HG03378 (cell line): Measurements from ENCODE around the gene RMND1.

ENCODE experiments used
- ATAC-seq: cut with Tn5 transposase; IDR thresholded peaks from one replicate; pipeline ENCODE4 v1.9.1; 2021; ENCODE audit warnings: mild to moderate bottlenecking, moderate library complexity; ENCODE audit not compliant: unreplicated experiment

The RMND1 gene, protein sequence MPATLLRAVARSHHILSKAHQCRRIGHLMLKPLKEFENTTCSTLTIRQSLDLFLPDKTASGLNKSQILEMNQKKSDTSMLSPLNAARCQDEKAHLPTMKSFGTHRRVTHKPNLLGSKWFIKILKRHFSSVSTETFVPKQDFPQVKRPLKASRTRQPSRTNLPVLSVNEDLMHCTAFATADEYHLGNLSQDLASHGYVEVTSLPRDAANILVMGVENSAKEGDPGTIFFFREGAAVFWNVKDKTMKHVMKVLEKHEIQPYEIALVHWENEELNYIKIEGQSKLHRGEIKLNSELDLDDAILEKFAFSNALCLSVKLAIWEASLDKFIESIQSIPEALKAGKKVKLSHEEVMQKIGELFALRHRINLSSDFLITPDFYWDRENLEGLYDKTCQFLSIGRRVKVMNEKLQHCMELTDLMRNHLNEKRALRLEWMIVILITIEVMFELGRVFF

DNA sequence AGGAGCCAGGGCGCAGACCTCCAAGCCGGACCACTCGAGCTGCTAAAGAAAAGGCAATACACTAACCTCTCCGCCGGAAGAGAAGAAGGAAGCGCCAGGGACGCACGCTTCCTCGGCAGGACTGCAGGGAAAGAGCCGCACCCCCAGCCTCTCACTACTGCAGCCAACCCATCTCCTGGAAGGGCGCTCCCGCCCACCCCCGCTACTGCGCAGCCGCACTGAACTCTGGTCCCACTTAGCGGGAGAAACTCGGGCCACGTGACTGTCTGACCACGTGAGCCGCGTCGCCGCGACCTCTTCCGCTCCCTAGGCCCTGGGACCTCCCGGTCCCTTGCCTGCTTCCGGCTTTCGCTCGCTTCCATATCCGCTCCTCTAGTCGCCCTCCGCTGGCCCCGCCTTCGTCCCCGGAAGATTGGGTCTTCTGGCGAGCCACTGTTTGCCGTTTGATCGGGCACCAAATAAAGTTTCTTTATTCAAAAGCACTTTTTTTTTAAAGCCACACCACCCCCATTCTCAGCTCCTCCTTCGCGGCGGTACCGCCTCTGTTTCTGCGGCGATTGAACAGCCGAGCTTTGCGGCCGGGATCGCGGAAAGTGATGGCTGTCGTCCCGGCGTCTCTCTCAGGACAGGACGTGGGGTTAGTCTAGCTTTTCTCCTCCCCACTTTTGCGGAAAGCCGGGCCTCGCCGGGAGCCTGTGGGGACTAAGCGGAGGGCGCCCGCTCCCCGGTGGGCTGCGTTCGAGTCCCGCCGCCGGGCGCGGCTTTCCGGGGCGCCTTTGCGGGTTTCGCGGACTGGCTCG is at the start of gene RMND1:
TSS of gene RMND1 (minus strand) at position 177 of the 800 bp plus-strand sequence. CDS start 6,315 bp downstream, outside the sequence.
- ATAC-seq: peak; percentile 93

DNA sequence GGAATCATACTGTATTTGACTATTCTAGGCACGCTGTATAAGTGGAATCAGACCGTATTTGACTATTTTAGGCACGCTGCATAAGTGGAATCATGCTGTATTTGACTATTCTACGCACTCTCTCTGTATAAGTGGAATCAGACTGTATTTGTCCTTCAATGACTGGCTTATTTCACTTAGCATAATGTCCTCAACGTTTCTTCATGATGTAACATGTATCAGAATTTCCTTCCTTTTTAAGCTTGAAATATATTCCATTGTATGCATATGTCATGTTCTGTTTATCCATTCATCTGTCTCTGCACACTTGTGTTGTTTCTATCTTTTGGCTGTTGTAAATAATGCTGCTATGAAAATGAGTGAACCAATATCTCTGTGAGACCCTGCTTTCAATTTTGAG is 47.6 kb upstream of the RMND1 start:
- ATAC-seq: no peak

DNA sequence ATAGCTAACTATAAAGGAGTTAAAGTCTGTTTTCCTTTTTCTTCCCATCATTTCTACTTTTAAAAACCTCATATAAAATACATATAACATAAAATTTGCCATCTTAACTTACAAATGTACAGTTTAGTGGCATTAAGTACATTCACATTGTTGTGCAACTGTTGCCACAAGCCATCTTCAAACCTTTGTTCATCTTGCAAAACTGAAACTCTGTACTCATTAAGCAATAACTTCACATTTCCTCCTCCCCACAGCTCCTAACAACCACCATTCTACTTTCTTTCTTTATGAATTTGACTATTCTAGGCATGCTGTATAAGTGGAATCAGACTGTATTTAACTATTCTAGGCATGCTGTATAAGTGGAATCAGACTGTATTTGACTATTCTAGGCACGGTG is 46.4 kb upstream of the RMND1 start:
- ATAC-seq: peak; percentile 83

DNA sequence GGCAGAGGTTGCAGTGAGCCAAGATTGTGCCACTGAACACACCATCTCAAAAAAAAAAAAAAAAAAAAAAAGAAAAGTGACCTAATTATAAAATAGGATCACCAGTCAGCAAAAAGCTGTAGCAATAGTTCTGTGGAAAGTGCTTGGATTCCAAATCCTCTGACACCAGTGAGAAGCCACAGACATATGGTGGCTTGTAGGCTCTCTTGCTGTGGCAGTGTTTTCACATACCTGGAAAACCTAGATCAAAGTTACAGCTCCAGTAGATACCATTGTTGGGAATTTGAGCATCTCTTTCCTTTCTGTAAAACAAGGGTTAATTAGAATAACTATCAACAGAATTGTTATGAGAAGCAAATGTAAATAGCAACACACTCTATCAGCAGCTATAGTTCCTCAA is 46.0 kb upstream of the RMND1 start:
- peak; percentile 33 for ATAC-seq

DNA sequence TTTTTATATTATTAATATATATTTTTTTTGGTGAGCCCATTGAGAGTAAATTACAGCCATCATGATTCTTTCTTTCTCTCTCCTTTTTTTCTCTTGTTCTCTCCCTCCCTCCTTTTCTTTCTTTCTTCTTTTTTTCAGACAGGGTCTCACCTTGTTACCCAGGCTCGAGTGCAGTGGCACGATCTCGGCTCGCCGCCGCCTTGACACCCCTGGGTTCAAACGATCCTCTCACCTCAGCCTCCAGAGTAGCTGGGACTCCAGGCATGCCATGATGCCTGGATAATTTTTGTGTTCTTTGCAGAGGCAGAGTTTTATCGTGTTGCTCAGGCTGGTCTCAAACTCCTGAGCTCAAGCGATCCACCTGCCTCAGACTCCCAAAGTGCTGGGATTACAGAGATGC is 43.5 kb upstream of the RMND1 start:
- ATAC-seq: no peak

DNA sequence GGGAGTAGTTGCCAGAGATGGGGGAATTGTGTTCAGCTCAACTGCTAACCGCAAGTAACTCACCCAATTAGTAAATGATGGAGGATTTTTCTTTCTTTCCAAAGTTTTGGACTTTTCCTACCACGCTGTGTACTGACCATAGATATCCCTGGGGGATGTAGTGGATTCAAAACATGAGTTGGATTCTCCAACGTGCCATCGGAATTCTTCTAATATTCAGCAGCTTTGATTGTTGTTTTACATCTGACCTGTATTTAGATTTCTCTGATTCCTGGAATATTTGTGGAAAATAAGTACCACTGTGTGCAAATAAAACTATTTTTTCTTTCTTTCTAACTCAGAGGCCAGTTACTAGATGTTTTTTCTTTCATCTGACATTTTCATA is 43.0 kb upstream of the RMND1 start:
- no peak for ATAC-seq

DNA sequence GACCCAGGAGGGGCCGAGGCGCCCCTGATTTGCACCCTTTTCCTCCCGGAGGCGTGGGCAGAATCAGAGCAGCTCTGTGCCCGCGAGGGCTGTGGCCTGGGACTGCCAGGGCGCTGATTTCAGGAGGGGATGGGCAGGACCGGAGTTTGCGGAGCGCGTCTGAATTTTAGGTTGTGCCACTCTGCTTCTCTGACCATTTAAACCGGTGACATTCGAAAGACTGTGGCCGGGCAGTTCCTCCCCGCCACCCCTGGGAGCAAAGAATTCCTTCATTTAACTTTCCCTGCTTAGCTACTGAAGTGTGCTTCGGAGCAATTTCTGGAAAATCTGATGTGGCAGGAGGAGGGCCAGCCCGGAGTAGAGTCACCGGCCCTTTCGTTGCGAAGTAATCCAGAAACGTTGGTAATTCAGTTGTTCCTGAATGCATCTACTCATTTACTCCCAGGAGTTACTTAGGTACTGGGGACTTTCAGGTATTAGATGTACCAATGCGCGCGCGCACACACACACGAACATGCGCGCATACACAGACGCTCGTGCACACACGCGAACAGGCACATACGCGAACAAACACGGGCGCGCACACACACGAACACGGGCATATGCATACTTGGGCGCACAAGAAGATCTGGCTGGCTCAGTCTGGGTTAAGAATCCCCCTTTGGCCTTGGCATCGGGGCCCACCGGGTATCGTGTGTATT is 42.5 kb upstream of the RMND1 start:
- ATAC-seq: no peak

DNA sequence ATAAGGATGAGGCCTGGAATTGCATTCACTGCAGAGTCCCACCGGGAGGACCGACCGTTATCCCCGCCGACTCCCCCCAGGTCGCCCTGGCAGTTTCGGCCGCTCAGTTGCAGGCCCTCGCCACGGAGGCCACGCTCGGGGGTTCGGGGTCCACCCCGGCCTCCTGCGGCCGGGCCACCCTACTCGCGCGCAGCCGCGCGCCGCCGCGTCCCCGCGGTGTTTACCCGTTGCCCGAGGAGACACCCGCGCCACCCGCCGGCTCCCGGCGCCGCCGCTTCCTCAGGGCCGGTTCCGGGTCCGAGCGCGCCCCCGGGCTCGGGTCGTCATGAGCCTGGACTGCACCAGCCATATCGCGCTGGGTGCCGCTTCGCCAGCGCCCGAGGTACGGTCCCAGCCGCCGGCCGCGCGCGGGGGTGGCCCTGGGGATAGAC is 41.9 kb upstream of the RMND1 start, which contains the start of gene CCDC170:
TSS of gene CCDC170 (plus strand) at position 214 of the 431 bp plus-strand sequence. CDS start at position 326, 112 bp downstream.
- ATAC-seq: no peak

DNA sequence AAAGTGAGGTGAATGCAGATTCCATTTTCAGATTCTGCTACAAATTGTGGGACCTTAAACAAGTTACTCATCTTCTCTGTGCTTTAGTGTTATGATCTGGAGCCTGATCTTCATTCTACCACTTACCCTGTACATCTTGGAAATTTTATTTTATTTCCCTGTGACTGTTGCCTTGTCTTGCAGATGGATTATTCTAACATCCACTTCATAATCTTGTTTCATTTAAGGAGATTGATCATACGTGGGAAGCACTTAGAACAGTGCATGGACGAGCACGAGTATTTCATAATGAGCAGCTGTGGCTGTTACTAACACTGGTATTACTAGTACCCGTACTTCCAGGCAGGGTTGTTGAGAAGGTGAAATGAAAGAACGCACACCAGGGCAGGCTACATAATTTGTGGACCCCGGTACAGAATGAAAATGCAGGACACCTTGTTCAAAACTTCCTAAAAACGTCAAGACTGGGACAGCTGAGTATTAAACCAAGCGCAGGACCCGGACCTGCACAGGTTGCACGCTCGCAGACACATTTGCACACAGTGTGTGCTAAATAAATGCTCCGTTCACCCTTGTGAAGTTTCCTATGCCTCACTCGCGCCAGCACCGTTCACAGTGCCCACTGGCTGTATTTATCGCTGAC is 41.4 kb upstream of the RMND1 start:
- no peak for ATAC-seq

DNA sequence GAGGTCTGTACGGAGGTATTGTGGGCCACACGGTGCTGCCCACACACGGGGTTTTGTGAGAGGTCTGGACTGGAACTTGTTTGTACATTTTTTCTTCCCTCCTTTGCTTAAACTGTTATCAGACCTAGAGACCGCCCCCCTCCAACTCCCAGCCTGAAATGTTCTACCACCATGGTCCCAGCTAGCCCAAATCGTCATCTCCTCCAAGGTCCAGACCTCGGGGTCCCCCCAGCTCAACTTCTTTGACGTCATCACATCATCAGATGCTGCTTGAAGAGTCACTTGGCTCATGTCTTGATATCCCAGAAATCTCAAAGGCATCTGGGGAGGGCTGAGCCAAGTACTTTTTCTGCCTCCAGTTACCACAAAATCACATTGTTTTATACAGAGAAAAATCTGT is 39.1 kb upstream of the RMND1 start:
- ATAC-seq: no peak

DNA sequence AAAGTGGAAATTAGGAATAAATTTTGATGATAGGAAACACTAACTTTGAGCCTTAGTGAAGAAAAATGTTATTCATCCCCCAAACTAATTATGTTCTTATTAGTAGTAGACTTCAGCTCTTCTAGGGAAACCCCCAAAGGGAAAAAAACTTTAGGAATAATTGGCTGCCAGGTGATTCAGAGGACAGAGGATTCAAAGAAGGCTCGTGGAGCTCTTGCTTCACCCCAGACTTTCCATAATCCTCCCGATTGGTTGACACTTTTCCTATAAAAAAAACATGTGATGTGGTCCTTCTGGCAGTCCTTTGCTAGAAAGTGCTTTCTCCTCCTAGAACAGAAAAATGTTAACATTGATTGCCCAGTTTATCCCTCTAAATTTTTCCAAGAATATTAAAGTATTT is 36.3 kb upstream of the RMND1 start:
- no peak for ATAC-seq

DNA sequence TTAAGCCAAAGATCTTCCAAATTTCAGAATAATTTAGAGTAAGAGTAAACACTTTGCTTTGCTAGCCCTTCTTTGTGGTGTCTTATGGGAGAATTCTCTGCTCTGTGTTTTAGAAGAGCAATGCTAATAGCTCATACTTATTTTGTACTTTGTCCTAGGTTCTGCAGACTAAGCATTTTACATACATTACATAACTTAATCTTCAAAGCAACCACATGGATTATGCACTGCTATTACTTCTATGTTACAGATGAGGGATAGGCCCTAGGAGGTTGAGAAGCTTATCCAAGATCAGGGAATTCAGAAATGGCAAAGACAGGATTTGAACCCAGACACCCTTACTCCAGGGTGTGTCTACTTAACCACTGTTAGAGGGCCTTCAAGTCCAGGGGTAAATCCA is 32.1 kb upstream of the RMND1 start:
- ATAC-seq: no peak

DNA sequence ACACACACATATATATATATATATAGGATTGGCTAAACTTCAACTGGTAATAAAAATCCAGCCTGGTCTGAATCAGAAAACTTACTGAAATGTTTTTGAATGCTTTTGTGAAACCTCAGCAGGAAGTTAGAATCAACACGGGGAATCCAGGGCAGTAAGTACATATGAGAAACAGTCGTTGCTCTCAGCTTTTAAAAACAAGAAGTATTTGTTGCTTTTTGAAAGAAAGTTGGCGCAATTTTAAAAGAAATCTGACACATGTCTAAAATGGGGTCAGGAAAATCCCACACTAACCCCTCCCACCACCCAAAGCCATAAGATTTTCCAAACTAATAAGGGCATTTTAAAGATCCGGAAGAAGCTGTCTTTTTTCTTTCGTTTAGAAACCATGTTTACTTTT is 30.4 kb upstream of the RMND1 start:
- ATAC-seq: no peak

DNA sequence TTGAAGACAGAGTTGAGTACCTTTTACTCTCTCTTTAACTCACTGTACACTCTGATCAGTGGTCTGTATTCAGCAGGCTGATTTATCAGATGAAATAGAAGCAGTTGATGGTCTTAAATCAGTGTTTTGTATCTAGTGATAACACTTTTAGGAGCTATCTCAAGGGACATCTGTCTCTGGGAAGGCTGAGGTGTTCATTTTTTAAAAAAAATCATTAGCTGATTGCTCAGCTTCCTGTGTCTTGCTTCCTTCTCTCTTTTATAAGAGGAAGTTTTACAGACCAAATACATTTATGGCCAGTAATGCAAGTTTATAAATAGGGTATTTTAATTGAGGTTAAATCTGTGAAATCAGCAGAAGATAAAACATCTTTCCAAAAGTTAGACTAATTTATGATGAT is 29.9 kb upstream of the RMND1 start:
- ATAC-seq: no peak

DNA sequence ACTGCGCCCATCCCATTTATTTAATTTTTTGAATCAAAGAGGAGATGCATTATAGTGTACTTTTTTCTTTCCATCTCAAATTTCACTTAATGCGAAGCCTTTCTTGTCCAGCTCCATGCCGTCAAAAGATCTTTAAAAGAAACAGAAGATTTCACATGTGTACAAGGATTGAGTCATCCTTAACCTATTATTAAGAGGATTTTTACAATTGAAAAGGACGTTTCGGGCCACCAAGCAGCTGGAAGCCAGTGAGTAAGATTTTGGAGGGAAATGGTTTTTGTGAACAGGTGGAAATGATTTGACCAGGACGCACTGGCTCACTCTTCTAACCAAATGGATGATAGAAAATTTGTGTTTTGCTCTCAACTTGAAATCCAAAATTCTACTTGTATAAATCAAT is 26.7 kb upstream of the RMND1 start:
- no peak for ATAC-seq

DNA sequence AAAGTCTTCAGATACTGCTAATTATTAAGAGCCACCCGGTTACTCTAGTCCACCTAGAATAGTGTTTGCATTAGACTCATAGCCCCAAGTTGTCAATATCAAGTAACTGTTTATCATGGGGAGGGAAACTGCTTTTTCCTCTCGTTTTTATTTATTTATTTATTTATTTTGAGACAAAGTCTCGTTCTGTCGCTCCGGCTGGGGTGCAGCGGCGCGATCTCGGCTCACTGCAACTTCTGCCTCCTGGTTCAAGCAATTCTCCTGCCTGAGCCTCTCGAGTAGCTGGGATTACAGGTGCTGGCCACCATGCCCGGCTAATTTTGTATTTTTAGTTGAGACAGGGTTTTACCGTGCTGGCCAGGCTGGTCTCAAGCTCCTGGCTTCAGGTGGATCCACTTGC is 25.8 kb upstream of the RMND1 start:
- ATAC-seq: no peak

DNA sequence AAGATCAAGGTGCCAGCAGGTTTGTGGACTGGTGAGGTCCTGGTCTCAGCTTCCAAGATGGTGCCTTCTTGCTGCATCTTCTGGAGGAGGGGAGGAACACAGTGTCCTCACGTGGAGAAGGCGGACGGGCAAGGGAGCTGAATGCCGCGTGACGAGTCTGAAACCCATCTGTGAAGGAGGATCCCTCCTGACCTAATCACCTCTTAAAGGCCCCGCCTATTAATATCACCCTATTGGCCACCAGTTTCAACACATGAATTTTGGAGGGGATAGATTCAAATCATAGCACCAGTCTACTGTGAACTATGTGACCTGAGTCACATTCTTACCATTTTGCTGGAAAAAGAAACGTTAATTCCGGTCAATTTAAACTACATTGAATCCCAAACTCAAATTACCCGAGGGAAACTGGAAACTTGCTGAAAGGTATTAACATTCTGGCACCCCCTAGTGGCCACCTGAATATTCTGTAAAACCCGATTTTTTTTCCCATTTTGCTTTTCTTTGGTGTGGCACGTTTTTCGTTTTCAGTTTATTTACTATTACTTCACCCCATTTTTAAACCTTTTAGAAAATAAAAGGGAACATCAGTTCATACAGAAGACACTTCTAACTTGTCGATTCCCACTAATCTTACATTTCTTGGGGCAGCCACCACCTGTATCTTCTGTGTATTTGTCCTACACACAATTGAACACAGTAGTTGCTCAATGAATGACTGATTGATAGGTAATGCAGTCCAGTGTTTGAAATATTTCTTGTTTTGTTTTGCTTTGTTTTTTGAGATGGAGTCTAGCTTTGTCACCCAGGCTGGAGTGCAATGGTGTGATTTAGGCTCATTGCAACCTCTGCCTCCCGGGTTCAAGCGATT is 24.0 kb upstream of the RMND1 start:
- peak; percentile 51 for ATAC-seq

DNA sequence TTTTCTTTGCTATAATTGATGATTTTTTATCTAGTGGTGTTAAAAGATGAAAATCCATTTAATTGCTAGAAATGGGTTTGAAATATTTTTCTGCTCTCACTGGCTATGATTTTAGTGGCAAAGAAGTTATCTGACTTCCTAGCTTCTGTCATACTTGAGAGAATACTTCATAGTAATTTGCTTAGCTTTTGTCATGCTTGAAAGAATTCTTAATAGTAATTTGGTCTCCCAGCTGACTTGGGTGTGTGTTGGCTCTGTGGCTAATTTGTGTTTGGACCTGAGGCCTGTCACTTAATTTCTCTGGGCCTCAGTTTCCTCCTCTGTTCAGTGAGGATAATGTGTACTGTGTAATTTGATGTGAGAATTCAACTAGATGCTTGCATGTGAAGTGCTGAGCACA is 12.8 kb upstream of the RMND1 start:
- no peak for ATAC-seq

DNA sequence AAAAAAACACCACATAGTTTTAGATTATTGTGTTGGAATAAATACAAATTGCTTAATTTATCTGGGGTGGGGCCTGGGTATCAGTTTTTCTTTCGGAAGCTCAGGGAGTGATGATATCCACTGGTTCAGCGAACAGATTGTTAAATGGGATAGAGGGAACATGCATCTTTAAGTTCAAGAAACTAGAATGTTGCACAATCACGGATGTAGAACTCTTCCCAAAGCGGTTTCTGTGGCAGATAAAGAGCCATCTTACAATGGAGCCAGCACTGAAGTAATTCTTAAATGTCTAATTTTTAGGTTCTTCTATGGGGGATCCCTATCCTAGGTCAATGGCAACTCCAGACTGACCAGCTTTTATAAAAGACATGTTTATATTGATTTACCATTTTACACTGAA is 9.7 kb upstream of the RMND1 start:
- ATAC-seq: no peak
